Measurements from ENCODE around the gene BCAT1. TPM values are rescaled to one million over a fixed set of nuclear protein-coding genes. Genes with fewer than 3 reads are reported as not detected.

Gene BCAT1
- total and polyA plus RNA-seq, 2 donors (not counting 1 experiment from before 2014, with no cell fraction given): 0.33 to 9.6 TPM

DNA sequence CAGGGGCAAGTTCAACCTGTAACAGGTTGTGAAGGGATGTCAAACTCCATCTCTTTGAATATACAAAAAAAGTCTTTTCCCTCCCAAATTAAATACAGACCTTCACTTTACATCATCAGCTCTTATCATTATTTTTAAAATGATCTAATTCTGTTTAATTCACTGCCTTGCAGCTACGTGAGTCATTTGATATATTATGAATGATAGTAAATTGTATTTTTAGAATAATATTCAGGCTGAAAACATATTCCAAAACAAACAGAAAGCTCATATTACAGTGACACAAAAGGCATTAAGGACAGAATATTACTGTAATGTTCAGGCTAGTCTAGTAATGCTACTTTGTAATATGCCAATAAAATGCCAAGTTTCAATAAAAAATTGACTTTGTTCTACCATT is 53.3 kb downstream of the BCAT1 start:
- ATAC-seq (ENCODE audit: low read depth) (no peak), DNase-seq (no peak)
- no peaks in the 10 kb centered on the region for H3K27me3 Mint-ChIP-seq
- CTCF ChIA-PET: no interaction called here
- Histone ChIP-seq H3K36me3 (replicated peaks in 1 of 2; ENCODE audit: control extremely low read depth in 1 of 2, control insufficient read depth in 1 of 2, extremely low read depth in 1 of 2, insufficient read depth in 2 of 2, low read length in 1 of 2) (no peaks in the 10 kb centered on the region), H3K9me3 (ENCODE audit: control extremely low read depth in 1 of 3, control insufficient read depth in 2 of 3, insufficient read depth in 1 of 3, low read length in 2 of 3) (no peaks in the 10 kb centered on the region), H3K4me2 (replicated peaks; ENCODE audit: low read depth, low read length, poor library complexity, severe bottlenecking) (no peak overlapping the region), H3K4me1 (ENCODE audit: control insufficient read depth in 2 of 2, insufficient read depth in 2 of 2, low read length in 2 of 2) (no peaks in the 10 kb centered on the region), H3K27me3 (replicated peaks in 1 of 4; ENCODE audit: control extremely low read depth in 1 of 4, control insufficient read depth in 3 of 4, insufficient read depth in 4 of 4, low read length in 3 of 4) (no peaks in the 10 kb centered on the region), H4K20me1 (ENCODE audit: control insufficient read depth, insufficient read depth, low read length, poor library complexity, severe bottlenecking) (no peaks in the 10 kb centered on the region), H3K4me3 (ENCODE audit: control extremely low read depth in 1 of 5, extremely low read depth in 1 of 5, insufficient read depth in 1 of 5, low read depth in 2 of 5, low read length in 4 of 5) (no peak overlapping the region), H2AFZ (ENCODE audit: insufficient read depth, low read depth, low read length, poor library complexity, severe bottlenecking) (no peak overlapping the region), H3K79me2 (ENCODE audit: control insufficient read depth, insufficient read depth, low read length) (no peaks in the 10 kb centered on the region), H3K9ac (ENCODE audit: low read length) (no peak overlapping the region), H3K27ac (ENCODE audit: low read length in 2 of 2) (no peak overlapping the region)
- TF ChIP-seq, protein P1, sequence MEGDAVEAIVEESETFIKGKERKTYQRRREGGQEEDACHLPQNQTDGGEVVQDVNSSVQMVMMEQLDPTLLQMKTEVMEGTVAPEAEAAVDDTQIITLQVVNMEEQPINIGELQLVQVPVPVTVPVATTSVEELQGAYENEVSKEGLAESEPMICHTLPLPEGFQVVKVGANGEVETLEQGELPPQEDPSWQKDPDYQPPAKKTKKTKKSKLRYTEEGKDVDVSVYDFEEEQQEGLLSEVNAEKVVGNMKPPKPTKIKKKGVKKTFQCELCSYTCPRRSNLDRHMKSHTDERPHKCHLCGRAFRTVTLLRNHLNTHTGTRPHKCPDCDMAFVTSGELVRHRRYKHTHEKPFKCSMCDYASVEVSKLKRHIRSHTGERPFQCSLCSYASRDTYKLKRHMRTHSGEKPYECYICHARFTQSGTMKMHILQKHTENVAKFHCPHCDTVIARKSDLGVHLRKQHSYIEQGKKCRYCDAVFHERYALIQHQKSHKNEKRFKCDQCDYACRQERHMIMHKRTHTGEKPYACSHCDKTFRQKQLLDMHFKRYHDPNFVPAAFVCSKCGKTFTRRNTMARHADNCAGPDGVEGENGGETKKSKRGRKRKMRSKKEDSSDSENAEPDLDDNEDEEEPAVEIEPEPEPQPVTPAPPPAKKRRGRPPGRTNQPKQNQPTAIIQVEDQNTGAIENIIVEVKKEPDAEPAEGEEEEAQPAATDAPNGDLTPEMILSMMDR (IDR thresholded peaks at IDR 0.05): no peak
- no peak for TF ChIP-seq EZH2 (IDR thresholded peaks at IDR 0.05; ENCODE audit: borderline replicate concordance, insufficient read depth, low read depth, low read length, poor library complexity, severe bottlenecking)
- no peaks in the 10 kb centered on the region for H3K4me1 Mint-ChIP-seq
- no peak overlapping the region for H3K4me3 Mint-ChIP-seq
- no peak overlapping the region for H3K27ac Mint-ChIP-seq
- no peaks in the 10 kb centered on the region for H3K9me3 Mint-ChIP-seq (ENCODE audit: insufficient read depth)
- POLR2A ChIA-PET: no interaction called here
- intact Hi-C loops (cut with micrococcal nuclease): no loop called here
- WGBS (ENCODE audit: insufficient coverage): no CpG with 5 or more reads among the region's 1 CpG

DNA sequence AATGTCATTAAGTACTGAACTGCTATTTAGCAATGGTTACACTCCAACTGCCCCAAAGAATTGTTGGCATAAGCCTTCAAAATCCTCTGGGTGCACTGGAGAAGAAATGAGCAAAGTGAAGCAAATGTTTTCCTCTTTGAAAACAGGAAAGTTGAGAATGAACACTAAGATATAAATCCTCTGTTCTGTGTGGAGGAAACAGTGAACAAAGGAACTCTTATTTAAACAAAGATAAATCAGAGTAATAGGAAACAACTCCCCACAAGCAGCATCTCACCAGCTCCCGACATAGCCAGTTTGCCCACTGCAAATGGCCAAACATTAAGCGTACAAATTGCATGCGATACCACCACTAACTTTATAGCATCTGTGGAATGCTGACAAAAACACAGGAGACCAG is 54.0 kb downstream of the BCAT1 start:
- no peak overlapping the region for H3K4me2 ChIP-seq (replicated peaks; ENCODE audit: low read depth, low read length, poor library complexity, severe bottlenecking)
- intact Hi-C loops (cut with micrococcal nuclease): no loop called here
- ATAC-seq (ENCODE audit: low read depth): no peak
- no peaks in the 10 kb centered on the region for H3K9me3 ChIP-seq (ENCODE audit: control extremely low read depth in 1 of 3, control insufficient read depth in 2 of 3, insufficient read depth in 1 of 3, low read length in 2 of 3)
- no peak for DNase-seq
- no peak overlapping the region for H3K9ac ChIP-seq (ENCODE audit: low read length)
- H3K27ac ChIP-seq (ENCODE audit: low read length in 2 of 2): no peak overlapping the region
- no peaks in the 10 kb centered on the region for H3K4me1 ChIP-seq (ENCODE audit: control insufficient read depth in 2 of 2, insufficient read depth in 2 of 2, low read length in 2 of 2)
- H3K27me3 Mint-ChIP-seq: no peaks in the 10 kb centered on the region
- H2AFZ ChIP-seq (ENCODE audit: insufficient read depth, low read depth, low read length, poor library complexity, severe bottlenecking): no peak overlapping the region
- POLR2A ChIA-PET: no interaction called here
- H3K4me3 Mint-ChIP-seq: no peak overlapping the region
- H4K20me1 ChIP-seq (ENCODE audit: control insufficient read depth, insufficient read depth, low read length, poor library complexity, severe bottlenecking): no peaks in the 10 kb centered on the region
- H3K4me1 Mint-ChIP-seq: no peaks in the 10 kb centered on the region
- H3K9me3 Mint-ChIP-seq (ENCODE audit: insufficient read depth): no peaks in the 10 kb centered on the region
- no peak overlapping the region for H3K27ac Mint-ChIP-seq
- no peaks in the 10 kb centered on the region for H3K36me3 ChIP-seq (replicated peaks in 1 of 2; ENCODE audit: control extremely low read depth in 1 of 2, control insufficient read depth in 1 of 2, extremely low read depth in 1 of 2, insufficient read depth in 2 of 2, low read length in 1 of 2)
- TF ChIP-seq EZH2 (IDR thresholded peaks at IDR 0.05; ENCODE audit: borderline replicate concordance, insufficient read depth, low read depth, low read length, poor library complexity, severe bottlenecking): no peak
- TF ChIP-seq, protein P1 (IDR thresholded peaks at IDR 0.05): no peak
- CTCF ChIA-PET: no interaction called here
- H3K79me2 ChIP-seq (ENCODE audit: control insufficient read depth, insufficient read depth, low read length): no peaks in the 10 kb centered on the region
- no peaks in the 10 kb centered on the region for H3K27me3 ChIP-seq (replicated peaks in 1 of 4; ENCODE audit: control extremely low read depth in 1 of 4, control insufficient read depth in 3 of 4, insufficient read depth in 4 of 4, low read length in 3 of 4)
- H3K4me3 ChIP-seq (ENCODE audit: control extremely low read depth in 1 of 5, extremely low read depth in 1 of 5, insufficient read depth in 1 of 5, low read depth in 2 of 5, low read length in 4 of 5): no peak overlapping the region
- WGBS (ENCODE audit: insufficient coverage): 96% methylated on average over 3 of the region's 3 CpGs

Data from B cell (primary cell).